ENCODE results near the gene KRCC1.

DNA sequence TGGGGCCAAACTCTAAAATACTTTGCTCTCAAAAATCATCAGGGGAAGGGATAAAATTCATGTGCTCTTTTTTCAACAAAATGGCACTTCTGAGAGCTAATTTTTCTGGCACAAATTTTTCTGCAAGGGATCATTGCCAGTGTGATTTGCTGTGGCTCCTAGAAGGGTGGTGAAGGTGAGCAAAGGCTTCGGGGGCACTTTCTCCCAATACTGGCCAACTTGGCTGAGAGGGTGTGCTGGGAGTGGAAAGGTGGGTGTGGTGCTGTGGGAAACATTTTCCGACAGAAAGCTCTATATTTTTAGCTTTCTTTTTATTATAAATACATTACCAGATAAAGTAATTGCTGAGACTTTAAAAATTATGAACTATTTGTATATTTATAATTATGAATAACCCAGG, 12.5 kb upstream of the KRCC1 start:
- TF ChIP-seq POLR2A (IDR thresholded peaks at IDR 0.05) = no peak
- TF ChIP-seq, protein P1, sequence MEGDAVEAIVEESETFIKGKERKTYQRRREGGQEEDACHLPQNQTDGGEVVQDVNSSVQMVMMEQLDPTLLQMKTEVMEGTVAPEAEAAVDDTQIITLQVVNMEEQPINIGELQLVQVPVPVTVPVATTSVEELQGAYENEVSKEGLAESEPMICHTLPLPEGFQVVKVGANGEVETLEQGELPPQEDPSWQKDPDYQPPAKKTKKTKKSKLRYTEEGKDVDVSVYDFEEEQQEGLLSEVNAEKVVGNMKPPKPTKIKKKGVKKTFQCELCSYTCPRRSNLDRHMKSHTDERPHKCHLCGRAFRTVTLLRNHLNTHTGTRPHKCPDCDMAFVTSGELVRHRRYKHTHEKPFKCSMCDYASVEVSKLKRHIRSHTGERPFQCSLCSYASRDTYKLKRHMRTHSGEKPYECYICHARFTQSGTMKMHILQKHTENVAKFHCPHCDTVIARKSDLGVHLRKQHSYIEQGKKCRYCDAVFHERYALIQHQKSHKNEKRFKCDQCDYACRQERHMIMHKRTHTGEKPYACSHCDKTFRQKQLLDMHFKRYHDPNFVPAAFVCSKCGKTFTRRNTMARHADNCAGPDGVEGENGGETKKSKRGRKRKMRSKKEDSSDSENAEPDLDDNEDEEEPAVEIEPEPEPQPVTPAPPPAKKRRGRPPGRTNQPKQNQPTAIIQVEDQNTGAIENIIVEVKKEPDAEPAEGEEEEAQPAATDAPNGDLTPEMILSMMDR (IDR thresholded peaks at IDR 0.05) = no peak
- no peak for TF ChIP-seq POLR2AphosphoS5 (IDR thresholded peaks at IDR 0.05; ENCODE audit: insufficient read depth in 1 of 2, low read depth in 1 of 2)
